Mucosa of rectum (tissue), 2 donors: ENCODE data around the gene HLA-G.
A peak's percentile ranks its signal among the peaks of the same experiment; 100 is the strongest.

ENCODE experiments used
- H3K27ac ChIP-seq, 2 donors: one replicate each; pipeline ENCODE4 v1.7.0; 2013; ENCODE audit warnings: inconsistent platforms in 2 of 2, low read depth in 2 of 2, low read length in 2 of 2
- H3K27me3 ChIP-seq, 2 donors: one replicate each; pipeline ENCODE4 v1.7.0; 2013; ENCODE audit warnings: low read length in 2 of 2; ENCODE audit not compliant: control insufficient read depth in 2 of 2, insufficient read depth in 2 of 2
- H3K36me3 ChIP-seq, 2 donors: one replicate each; pipeline ENCODE4 v1.7.0; 2013; ENCODE audit warnings: low read length in 2 of 2; ENCODE audit not compliant: control insufficient read depth in 2 of 2, insufficient read depth in 2 of 2
- H3K4me1 ChIP-seq, 2 donors: one replicate each; pipeline ENCODE4 v1.7.0; 2013; ENCODE audit warnings: low read length in 2 of 2, mild to moderate bottlenecking in 1 of 2; ENCODE audit not compliant: control insufficient read depth in 2 of 2, insufficient read depth in 2 of 2
- H3K4me3 ChIP-seq, 2 donors: one replicate each; pipeline ENCODE4 v1.7.0; 2013; ENCODE audit warnings: low read length in 2 of 2
- H3K9ac ChIP-seq, 2 donors: one replicate each; pipeline ENCODE4 v1.7.0; 2013; ENCODE audit warnings: low read length in 2 of 2, low read depth in 1 of 2, mild to moderate bottlenecking in 1 of 2
- H3K9me3 ChIP-seq, 2 donors: one replicate each; pipeline ENCODE4 v1.7.0; 2013; ENCODE audit warnings: low read length in 2 of 2; ENCODE audit not compliant: control insufficient read depth in 2 of 2
- donor health status: healthy.
- donor health status: Normal muscosa, but diverticular disease.

Gene HLA-G

DNA sequence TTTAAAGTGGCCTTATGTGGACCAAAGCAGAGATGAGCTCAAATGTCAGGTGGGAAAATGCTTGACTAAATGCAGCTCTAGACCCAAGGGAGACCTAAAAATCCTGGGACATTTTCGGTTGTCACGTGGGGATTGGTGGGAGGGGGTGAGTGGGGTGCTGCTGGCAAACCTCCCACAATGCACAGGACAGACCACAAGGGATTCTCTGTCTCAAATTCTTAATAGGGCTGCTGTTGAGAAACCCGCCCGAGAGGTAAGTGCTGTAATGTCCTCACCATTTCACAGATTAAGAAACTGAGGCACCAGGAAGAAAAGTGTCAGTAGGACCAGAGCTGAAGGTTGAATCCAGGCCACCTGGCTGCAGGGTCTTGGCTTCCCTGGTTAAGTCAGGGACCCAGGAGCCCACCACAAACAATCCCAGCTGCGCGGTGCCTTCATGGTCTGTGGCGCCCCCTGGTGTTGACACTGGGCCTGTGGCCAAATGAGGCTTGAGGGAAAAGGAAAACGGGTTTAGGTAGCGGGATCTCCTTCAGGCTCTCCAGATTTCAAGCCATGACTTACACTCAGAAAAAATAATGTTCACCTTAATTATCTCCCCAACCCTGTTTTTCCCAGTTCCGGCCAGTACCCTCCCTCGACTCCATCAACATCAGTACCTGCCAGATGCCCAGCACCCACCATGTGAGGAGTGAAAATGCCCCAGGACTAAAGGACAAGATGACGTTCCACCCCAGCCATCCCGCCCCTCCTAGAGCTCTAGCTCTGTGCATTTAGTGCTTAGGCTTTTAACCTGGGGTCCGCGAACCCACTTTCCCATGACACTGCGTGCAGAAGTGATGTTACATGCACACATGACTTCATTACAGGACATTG is 7.2 kb downstream of the HLA-G start:
- no peaks in the 10 kb centered on the region for H3K4me1 ChIP-seq
- peaks cover 16 to 19% of the 10 kb centered on the region in 2 donors for H3K27me3 ChIP-seq
- no peak overlapping the region for H3K4me3 ChIP-seq
- H3K27ac ChIP-seq, result no peak overlapping the region
- H3K36me3 ChIP-seq, result no peaks in the 10 kb centered on the region
- H3K9me3 ChIP-seq, result no peaks in the 10 kb centered on the region
- H3K9ac ChIP-seq, result no peak overlapping the region

DNA sequence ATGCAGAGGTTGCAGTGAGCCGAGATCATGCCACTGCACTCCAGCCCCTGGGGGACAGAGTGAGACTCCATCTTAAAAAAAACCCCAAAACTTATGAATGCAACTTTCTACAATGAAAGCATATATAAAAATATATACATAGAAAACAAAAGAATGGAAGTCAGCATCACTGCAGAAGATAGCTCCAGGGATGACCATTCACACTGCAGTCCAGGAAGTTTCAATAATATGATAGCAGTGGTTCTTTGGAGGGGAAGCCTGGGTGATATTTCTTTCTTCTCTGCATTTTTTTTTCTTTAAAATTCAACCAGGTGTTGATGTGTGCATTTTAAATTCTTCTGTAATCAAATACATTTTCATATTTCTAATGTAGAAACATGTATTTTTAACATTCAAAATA is 12.3 kb downstream of the HLA-G start:
- no peak overlapping the region for H3K27ac ChIP-seq
- H3K36me3 ChIP-seq, result no peaks in the 10 kb centered on the region
- peaks cover 0 to 3% of the 10 kb centered on the region in 2 donors for H3K9me3 ChIP-seq
- peaks cover 11 to 12% of the 10 kb centered on the region in 2 donors for H3K27me3 ChIP-seq
- H3K9ac ChIP-seq, result no peak overlapping the region
- no peak overlapping the region for H3K4me3 ChIP-seq
- no peaks in the 10 kb centered on the region for H3K4me1 ChIP-seq

DNA sequence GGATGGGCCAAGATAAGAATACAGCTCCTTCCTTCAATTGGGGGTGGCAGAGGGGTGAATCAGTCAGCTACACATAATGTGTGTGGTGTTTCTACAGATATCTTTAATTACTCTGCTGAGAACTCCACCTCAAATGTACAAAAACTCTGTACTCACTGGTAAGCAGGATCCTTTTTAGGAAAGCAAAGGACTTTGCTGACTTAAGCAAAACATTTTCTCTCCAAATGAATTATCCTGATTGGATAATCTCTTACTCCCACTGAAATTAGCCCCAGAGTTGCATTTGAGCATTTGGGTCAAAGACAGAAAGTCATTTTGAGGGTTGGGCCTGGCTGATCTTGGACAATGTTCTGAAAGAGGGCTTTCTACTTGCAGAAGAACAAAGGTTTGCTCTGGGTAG is 13.4 kb downstream of the HLA-G start:
- peaks cover 0 to 3% of the 10 kb centered on the region in 2 donors for H3K9me3 ChIP-seq
- H3K27me3 ChIP-seq, result peaks cover 7% of the 10 kb centered on the region in 2 donors
- H3K4me1 ChIP-seq, result no peaks in the 10 kb centered on the region

GRCh38 chr6:29845405-29846006 is 17.9 kb downstream of the HLA-G start:
- Histone ChIP-seq H3K9me3 (peaks cover 0 to 3% of the 10 kb centered on the region in 2 donors), H3K27me3 (peaks cover 22 to 23% of the 10 kb centered on the region in 2 donors), H3K4me3 (no peak overlapping the region), H3K4me1 (peaks cover 0 to 3% of the 10 kb centered on the region in 2 donors), H3K9ac (no peak overlapping the region), H3K36me3 (no peaks in the 10 kb centered on the region), H3K27ac (peak overlapping the region in 1 of 2 donors; percentile 57)

More for the DNA sequence above, 13.4 kb downstream of the HLA-G start:
- Histone ChIP-seq H3K4me3 (no peak overlapping the region), H3K9ac (no peak overlapping the region), H3K36me3 (no peaks in the 10 kb centered on the region), H3K27ac (no peak overlapping the region)

GRCh38 chr6:29847871-29848630 is 20.4 kb downstream of the HLA-G start:
- peaks cover 0 to 3% of the 10 kb centered on the region in 2 donors for H3K4me1 ChIP-seq
- H3K36me3 ChIP-seq, result no peaks in the 10 kb centered on the region
- no peak overlapping the region for H3K4me3 ChIP-seq
- H3K27me3 ChIP-seq, result peaks cover 30 to 31% of the 10 kb centered on the region in 2 donors
- no peak overlapping the region for H3K9ac ChIP-seq
- H3K9me3 ChIP-seq, result no peaks in the 10 kb centered on the region
- no peak overlapping the region for H3K27ac ChIP-seq

GRCh38 chr6:29850011-29850553 is 22.5 kb downstream of the HLA-G start:
- no peaks in the 10 kb centered on the region for H3K9me3 ChIP-seq
- peak overlapping the region; percentile 9 to 31 for H3K4me3 ChIP-seq
- no peak overlapping the region for H3K27ac ChIP-seq
- peaks cover 27 to 29% of the 10 kb centered on the region in 2 donors for H3K27me3 ChIP-seq
- no peak overlapping the region for H3K9ac ChIP-seq
- no peaks in the 10 kb centered on the region for H3K36me3 ChIP-seq
- H3K4me1 ChIP-seq, result peaks cover 0 to 3% of the 10 kb centered on the region in 2 donors

DNA sequence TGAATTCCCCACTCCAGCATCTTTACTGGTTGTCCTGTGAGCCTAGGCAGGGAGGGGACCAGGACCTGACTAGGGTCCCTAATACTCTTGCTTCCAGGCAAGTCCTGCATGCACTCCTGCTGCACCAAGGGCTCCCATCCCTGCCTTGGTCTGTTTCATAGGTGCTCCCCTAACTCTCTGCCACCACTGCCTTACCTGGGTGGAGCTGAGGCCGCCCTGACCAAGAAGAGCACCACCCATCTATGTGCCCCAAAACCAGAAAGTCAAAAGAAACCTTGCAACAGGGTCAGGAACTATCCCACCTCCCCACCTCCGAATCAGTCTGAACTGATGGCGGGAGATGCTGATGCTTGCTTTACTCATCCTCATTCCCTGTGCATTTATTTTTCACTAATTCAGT is 23.6 kb downstream of the HLA-G start:
- no peak overlapping the region for H3K27ac ChIP-seq
- H3K4me3 ChIP-seq, result no peak overlapping the region
- no peak overlapping the region for H3K9ac ChIP-seq
- H3K36me3 ChIP-seq, result no peaks in the 10 kb centered on the region
- H3K27me3 ChIP-seq, result peaks cover 27 to 29% of the 10 kb centered on the region in 2 donors
- H3K4me1 ChIP-seq, result peaks cover 0 to 3% of the 10 kb centered on the region in 2 donors
- H3K9me3 ChIP-seq, result no peaks in the 10 kb centered on the region

GRCh38 chr6:29853245-29853644 is 25.6 kb downstream of the HLA-G start:
- H3K4me3 ChIP-seq, result no peak overlapping the region
- H3K9me3 ChIP-seq, result no peaks in the 10 kb centered on the region
- H3K36me3 ChIP-seq, result no peaks in the 10 kb centered on the region
- no peak overlapping the region for H3K27ac ChIP-seq
- peaks cover 0 to 3% of the 10 kb centered on the region in 2 donors for H3K4me1 ChIP-seq
- no peak overlapping the region for H3K9ac ChIP-seq
- peaks cover 21 to 29% of the 10 kb centered on the region in 2 donors for H3K27me3 ChIP-seq

- H3K9ac ChIP-seq, result no peak overlapping the region
- no peaks in the 10 kb centered on the region for H3K9me3 ChIP-seq
- H3K27ac ChIP-seq, result no peak overlapping the region
- peaks cover 3 to 5% of the 10 kb centered on the region in 2 donors for H3K27me3 ChIP-seq
- H3K4me1 ChIP-seq, result no peaks in the 10 kb centered on the region
- H3K4me3 ChIP-seq, result no peak overlapping the region
- H3K36me3 ChIP-seq, result no peaks in the 10 kb centered on the region
Observed at GRCh38 chr6:29858006-29858405, 30.4 kb downstream of the HLA-G start.
